Spleen (tissue), 7 donors: ENCODE data around the gene PAX3.

Source experiments
- CTCF ChIP-seq, 11 experiments: fragments of 200-600 bp in 7 of 11; fragments of 450-650 bp in 4 of 11; sonication (generic) in 4 of 11; IDR thresholded peaks in 8 of 11; conservative IDR thresholded peaks in 3 of 11; 1 replicate in 7 of 11; 2 replicates in 4 of 11; pipeline versions ENCODE4 v1.4.0 to v1.8.0; 2016 to 2021; ENCODE audit warnings: antibody characterized with exemption in 11 of 11, inconsistent platforms in 4 of 11, mild to moderate bottlenecking in 1 of 11
- POLR2A ChIP-seq, 3 donors: fragments of 450-650 bp; IDR thresholded peaks; one replicate each; pipeline ENCODE4 v1.5.1; 2017; ENCODE audit warnings: antibody characterized with exemption in 3 of 3, mild to moderate bottlenecking in 1 of 3
- donor health status: DM: no; HTN: no; CAD: no; lungs with moderate emphysema.
- donor health status: DM: no; HTN: no; CAD: no.
- donor health status: DM: no; HTN: no; CAD: no.

GRCh38 chr2:222295368-222296062, 3.3 kb downstream of the PAX3 start:
- TF ChIP-seq CTCF (IDR thresholded peaks at IDR 0.05 in 8 of 11, conservative IDR thresholded peaks at IDR 0.05 in 3 of 11), result no peak
- no peak for TF ChIP-seq POLR2A (IDR thresholded peaks at IDR 0.05)
